Erythroblast (primary cell): Measurements from ENCODE around the gene RORB.

Source experiments
- GATA1 ChIP-seq: IDR thresholded peaks from 2 replicates; pipeline ENCODE4 v1.6.1; 2011; ENCODE audit warnings: low read depth, mild to moderate bottlenecking, control low read depth, low read length, moderate library complexity
- POLR2A ChIP-seq: IDR thresholded peaks from 2 replicates; pipeline ENCODE4 v1.6.1; 2011; ENCODE audit warnings: mild to moderate bottlenecking, low read length

- no peak for TF ChIP-seq POLR2A
- TF ChIP-seq GATA1 = no peak
Observed at GRCh38 chr9:74681906-74682305, 184.8 kb downstream of the RORB start.
